HG03342 (cell line): ENCODE data around the gene FPR1.

Source experiments
- ATAC-seq: cut with Tn5 transposase; IDR thresholded peaks from one replicate; pipeline ENCODE4 v1.9.1; 2021; ENCODE audit warnings: mild to moderate bottlenecking, moderate library complexity; ENCODE audit not compliant: unreplicated experiment

FPR1 gene

GRCh38 chr19:51708811-51709210 lies 42.9 kb downstream of the FPR1 start:
- ATAC-seq = no peak

GRCh38 chr19:51706885-51707284 lies 44.8 kb downstream of the FPR1 start:
- no peak for ATAC-seq

- ATAC-seq = no peak
Observed at GRCh38 chr19:51706296-51706695, 45.4 kb downstream of the FPR1 start.

- ATAC-seq = no peak
Observed at GRCh38 chr19:51704626-51705025, 47.1 kb downstream of the FPR1 start.

GRCh38 chr19:51703575-51704515 lies 47.8 kb downstream of the FPR1 start:
- ATAC-seq = peak; percentile 79

GRCh38 chr19:51702825-51703574 lies 48.7 kb downstream of the FPR1 start:
- no peak for ATAC-seq

GRCh38 chr19:51702103-51702824 lies 49.4 kb downstream of the FPR1 start:
- ATAC-seq = no peak

- no peak for ATAC-seq
Observed at GRCh38 chr19:51701468-51702100, 50.1 kb downstream of the FPR1 start.

- ATAC-seq = no peak
Observed at GRCh38 chr19:51699170-51699569, 52.5 kb downstream of the FPR1 start.

GRCh38 chr19:51698296-51698695 lies 53.4 kb downstream of the FPR1 start:
- ATAC-seq = no peak

GRCh38 chr19:51697169-51697776 lies 54.4 kb downstream of the FPR1 start:
- no peak for ATAC-seq

GRCh38 chr19:51696606-51697005 lies 55.1 kb downstream of the FPR1 start:
- ATAC-seq = no peak
